ENCODE results near the gene RSBN1L. TPM values are rescaled to one million over a fixed set of nuclear protein-coding genes. Genes with fewer than 3 reads are reported as not detected.

Gene RSBN1L
- total RNA-seq, 1 donor from 2014 or later: 12.6 TPM

- H3K79me2 ChIP-seq (ENCODE audit: insufficient read depth, low read length): peaks cover 22% of the 10 kb centered on the region
- TF ChIP-seq EZH2 (IDR thresholded peaks at IDR 0.05; ENCODE audit: insufficient read depth, low read length) (no peak), CTCF (IDR thresholded peaks at IDR 0.05; ENCODE audit: insufficient read depth, low read depth, low read length) (no peak)
- FAIRE-seq: no peak
These were observed 56.9 kb downstream of the RSBN1L start for GRCh38 chr7:77753173-77753572.

GRCh38 chr7:77757589-77757988, 61.3 kb downstream of the RSBN1L start:
- DNase-seq (ENCODE audit: low read depth) (no peak), FAIRE-seq (no peak)
- Histone ChIP-seq H2AFZ (ENCODE audit: low read depth, low read length) (no peak overlapping the region), H3K4me1 (ENCODE audit: insufficient read depth, low read length) (no peaks in the 10 kb centered on the region), H3K27me3 (ENCODE audit: insufficient read depth, low read length) (no peaks in the 10 kb centered on the region), H3K36me3 (ENCODE audit: insufficient read depth, low read length) (peaks cover 3% of the 10 kb centered on the region), H3K9me3 (ENCODE audit: insufficient read depth, low read depth, low read length) (no peaks in the 10 kb centered on the region), H3K79me2 (ENCODE audit: insufficient read depth, low read length) (peaks cover 41% of the 10 kb centered on the region), H3K9ac (ENCODE audit: low read length) (no peak overlapping the region), H3K4me3 (ENCODE audit: insufficient read depth, low read depth, low read length) (no peak overlapping the region), H4K20me1 (ENCODE audit: insufficient read depth, low read length) (peaks cover 18% of the 10 kb centered on the region), H3K4me2 (ENCODE audit: low read length) (no peak overlapping the region), H3K27ac (ENCODE audit: low read depth, low read length) (no peak overlapping the region)
- Mint-ChIP-seq H3K4me3 (ENCODE audit: unreplicated experiment) (no peak overlapping the region), H3K27me3 (ENCODE audit: low read depth, unreplicated experiment) (no peaks in the 10 kb centered on the region), H3K36me3 (ENCODE audit: low read depth, unreplicated experiment) (no peaks in the 10 kb centered on the region), H3K9me3 (ENCODE audit: unreplicated experiment) (no peaks in the 10 kb centered on the region), H3K4me1 (ENCODE audit: low read depth, unreplicated experiment) (peaks cover 1% of the 10 kb centered on the region), H3K27ac (ENCODE audit: unreplicated experiment) (no peak overlapping the region)
- TF ChIP-seq CTCF (IDR thresholded peaks at IDR 0.05; ENCODE audit: insufficient read depth, low read depth, low read length): no peak
- no peak for TF ChIP-seq EZH2 (IDR thresholded peaks at IDR 0.05; ENCODE audit: insufficient read depth, low read length)

More at GRCh38 chr7:77753173-77753572, 56.9 kb downstream of the RSBN1L start:
- Mint-ChIP-seq H3K27me3 (ENCODE audit: low read depth, unreplicated experiment) (no peaks in the 10 kb centered on the region), H3K27ac (ENCODE audit: unreplicated experiment) (no peak overlapping the region), H3K9me3 (ENCODE audit: unreplicated experiment) (no peaks in the 10 kb centered on the region), H3K36me3 (ENCODE audit: low read depth, unreplicated experiment) (peaks cover 8% of the 10 kb centered on the region), H3K4me3 (ENCODE audit: unreplicated experiment) (no peak overlapping the region), H3K4me1 (ENCODE audit: low read depth, unreplicated experiment) (peaks cover 5% of the 10 kb centered on the region)
- Histone ChIP-seq H3K27me3 (ENCODE audit: insufficient read depth, low read length) (no peaks in the 10 kb centered on the region), H3K36me3 (ENCODE audit: insufficient read depth, low read length) (peaks cover 8% of the 10 kb centered on the region), H3K4me3 (ENCODE audit: insufficient read depth, low read depth, low read length) (no peak overlapping the region), H3K27ac (ENCODE audit: low read depth, low read length) (no peak overlapping the region), H3K9me3 (ENCODE audit: insufficient read depth, low read depth, low read length) (no peaks in the 10 kb centered on the region), H3K9ac (ENCODE audit: low read length) (no peak overlapping the region), H4K20me1 (ENCODE audit: insufficient read depth, low read length) (peaks cover 22% of the 10 kb centered on the region), H3K4me1 (ENCODE audit: insufficient read depth, low read length) (no peaks in the 10 kb centered on the region), H2AFZ (ENCODE audit: low read depth, low read length) (no peak overlapping the region), H3K4me2 (ENCODE audit: low read length) (no peak overlapping the region)
- no peak for DNase-seq (ENCODE audit: low read depth)

GRCh38 chr7:77759294-77759889, 63.1 kb downstream of the RSBN1L start:
- Mint-ChIP-seq H3K9me3 (ENCODE audit: unreplicated experiment) (no peaks in the 10 kb centered on the region), H3K4me1 (ENCODE audit: low read depth, unreplicated experiment) (peaks cover 2% of the 10 kb centered on the region), H3K36me3 (ENCODE audit: low read depth, unreplicated experiment) (no peaks in the 10 kb centered on the region), H3K27me3 (ENCODE audit: low read depth, unreplicated experiment) (no peaks in the 10 kb centered on the region), H3K4me3 (ENCODE audit: unreplicated experiment) (no peak overlapping the region), H3K27ac (ENCODE audit: unreplicated experiment) (no peak overlapping the region)
- H3K36me3 ChIP-seq (ENCODE audit: insufficient read depth, low read length): no peaks in the 10 kb centered on the region
- H3K4me1 ChIP-seq (ENCODE audit: insufficient read depth, low read length): no peaks in the 10 kb centered on the region
- no peaks in the 10 kb centered on the region for H3K9me3 ChIP-seq (ENCODE audit: insufficient read depth, low read depth, low read length)
- peaks cover 47% of the 10 kb centered on the region for H3K79me2 ChIP-seq (ENCODE audit: insufficient read depth, low read length)
- H3K4me2 ChIP-seq (ENCODE audit: low read length): no peak overlapping the region
- DNase-seq (ENCODE audit: low read depth) (peak; percentile 34), FAIRE-seq (peak; percentile 92)
- no peak overlapping the region for H3K27ac ChIP-seq (ENCODE audit: low read depth, low read length)
- H3K9ac ChIP-seq (ENCODE audit: low read length): no peak overlapping the region
- H2AFZ ChIP-seq (ENCODE audit: low read depth, low read length): no peak overlapping the region
- TF ChIP-seq CTCF (IDR thresholded peaks at IDR 0.05; ENCODE audit: insufficient read depth, low read depth, low read length): peak; percentile 94
- TF ChIP-seq EZH2 (IDR thresholded peaks at IDR 0.05; ENCODE audit: insufficient read depth, low read length): no peak
- peaks cover 21% of the 10 kb centered on the region for H4K20me1 ChIP-seq (ENCODE audit: insufficient read depth, low read length)
- H3K4me3 ChIP-seq (ENCODE audit: insufficient read depth, low read depth, low read length): no peak overlapping the region
- H3K27me3 ChIP-seq (ENCODE audit: insufficient read depth, low read length): no peaks in the 10 kb centered on the region

Measured in astrocyte (in vitro differentiated cells and primary cell).